ENCODE measurements around the gene SLC15A4. TPM values are rescaled to one million over a fixed set of nuclear protein-coding genes. Genes with fewer than 3 reads are reported as not detected.

The SLC15A4 gene
- polyA plus RNA-seq, 3 donors: 6.5 to 12.4 (median 10.4) TPM

Other genes with a start within 250 kb of the SLC15A4 start
- 1 to 10 TPM in 2 of 3 donors, under 1 TPM in 1; 0.20 to 7.0 (median 3.4) TPM for gene GLT1D1, start 29.5 kb upstream of the SLC15A4 start, polyA plus RNA-seq

All from adipose tissue (tissue), 3 donors.